Measurements from ENCODE around the gene SLC24A3.

Gene SLC24A3

DNA sequence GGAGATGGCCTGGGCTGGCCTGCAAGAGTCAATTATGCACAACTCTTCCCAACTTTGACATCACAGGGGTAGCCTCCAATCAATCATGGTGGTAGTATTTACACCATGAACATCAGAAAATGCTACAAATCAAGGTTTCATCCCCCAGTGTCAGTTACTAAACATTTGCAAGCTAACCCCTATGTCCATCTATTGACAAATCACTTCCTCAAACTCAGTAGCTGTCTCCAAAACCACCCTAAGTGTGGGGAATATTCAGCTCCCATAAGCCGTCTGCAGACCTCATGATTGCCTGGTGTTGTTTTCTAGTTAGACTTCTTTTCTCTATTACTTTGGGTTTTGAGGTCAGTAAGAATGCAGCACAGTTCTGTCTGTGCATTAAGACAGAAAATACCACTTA is 344.8 kb downstream of the SLC24A3 start:
- DNase-seq, result no peak

DNA sequence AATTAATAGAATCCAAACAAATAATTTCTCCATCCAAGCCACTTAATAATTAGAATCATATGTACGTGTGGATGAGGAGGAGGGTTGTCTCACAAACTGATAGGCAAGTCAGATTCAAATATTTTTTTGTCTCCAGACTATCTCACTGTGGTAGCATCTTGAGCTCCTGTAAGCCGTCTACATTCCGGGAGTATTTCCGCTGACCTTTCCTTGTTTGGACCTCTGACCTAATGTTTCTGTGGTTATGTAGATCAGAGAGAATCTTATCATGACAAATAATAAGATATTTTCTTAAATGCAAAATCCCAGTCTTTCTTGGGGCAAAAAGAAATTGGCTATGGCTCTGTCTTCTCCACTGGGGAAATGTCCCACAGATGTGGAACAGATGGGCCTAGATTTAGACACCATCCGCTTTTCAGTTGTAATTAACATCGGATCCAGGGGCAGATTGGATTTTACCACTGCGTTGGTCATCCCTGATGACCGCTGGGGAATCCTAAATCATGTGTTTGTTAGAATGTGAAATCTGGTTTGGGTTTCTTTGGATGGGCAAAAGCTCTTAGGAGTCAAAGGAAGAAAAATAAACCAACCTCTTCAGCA is 348.5 kb downstream of the SLC24A3 start:
- DNase-seq, result no peak

- DNase-seq, result no peak
These were observed 350.0 kb downstream of the SLC24A3 start for GRCh38 chr20:19562426-19562825.

GRCh38 chr20:19564261-19564660 is 351.8 kb downstream of the SLC24A3 start:
- no peak for DNase-seq

GRCh38 chr20:19565736-19566135 is 353.3 kb downstream of the SLC24A3 start:
- DNase-seq, result no peak

GRCh38 chr20:19566226-19566945 is 353.9 kb downstream of the SLC24A3 start:
- no peak for DNase-seq

DNA sequence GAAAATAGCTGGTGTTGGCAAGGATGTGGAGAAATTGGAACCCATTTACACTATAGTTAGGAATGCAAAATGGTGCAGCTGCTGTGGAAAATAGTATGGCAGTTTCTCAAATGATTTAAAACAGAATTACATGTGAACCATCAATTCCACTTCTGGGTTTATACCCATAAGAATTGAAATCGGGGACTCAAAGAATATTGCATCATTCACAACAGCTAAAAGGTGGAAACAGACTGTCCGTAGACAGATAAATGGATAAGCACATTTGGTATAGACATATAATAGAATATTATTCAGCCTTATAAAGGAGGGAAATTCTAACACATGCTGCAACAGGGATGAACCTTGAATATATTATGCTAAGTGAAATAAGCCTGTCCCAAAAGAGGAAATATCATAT is 355.7 kb downstream of the SLC24A3 start:
- DNase-seq, result no peak

GRCh38 chr20:19571996-19572395 is 359.6 kb downstream of the SLC24A3 start:
- no peak for DNase-seq

DNA sequence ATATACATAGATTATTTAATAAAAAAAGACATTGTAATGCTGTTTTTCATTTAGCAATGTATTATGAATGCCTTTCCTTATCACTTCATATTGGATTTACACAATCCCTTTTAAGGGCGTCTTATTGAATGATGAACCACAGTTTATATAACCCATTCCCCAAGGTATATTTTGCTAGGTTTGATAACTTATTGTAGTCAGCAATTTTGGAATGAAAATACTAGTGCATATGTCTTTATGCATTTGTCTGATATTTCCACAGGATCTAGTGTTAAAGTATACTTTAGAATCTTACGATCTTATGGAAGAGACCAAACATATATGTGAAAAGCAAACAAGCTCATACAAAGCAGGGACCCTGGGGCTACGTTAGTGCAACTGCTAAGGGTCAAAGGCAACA is 365.2 kb downstream of the SLC24A3 start:
- DNase-seq, result no peak

DNA sequence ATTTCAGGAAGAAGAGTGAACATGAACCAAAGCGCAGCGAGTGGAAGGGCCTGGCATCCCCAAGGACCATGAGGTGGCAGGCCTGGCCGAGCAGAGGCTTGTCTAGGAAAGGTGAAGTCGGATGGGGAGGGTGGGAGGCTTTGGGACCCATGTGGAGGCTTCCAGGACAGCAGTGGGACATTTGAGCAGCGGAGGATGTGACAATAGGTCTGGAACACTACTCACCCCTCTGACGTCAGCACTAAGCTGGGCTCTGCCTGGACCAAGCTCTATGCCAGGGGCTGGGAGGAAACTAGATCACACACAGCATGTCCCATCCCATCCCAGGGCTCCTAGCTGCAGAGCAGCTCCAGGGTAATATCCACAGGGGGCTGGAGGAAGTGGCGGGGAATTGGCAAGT is 370.3 kb downstream of the SLC24A3 start:
- no peak for DNase-seq

GRCh38 chr20:19583532-19584175 is 371.2 kb downstream of the SLC24A3 start:
- DNase-seq, result peak; percentile 73

DNA sequence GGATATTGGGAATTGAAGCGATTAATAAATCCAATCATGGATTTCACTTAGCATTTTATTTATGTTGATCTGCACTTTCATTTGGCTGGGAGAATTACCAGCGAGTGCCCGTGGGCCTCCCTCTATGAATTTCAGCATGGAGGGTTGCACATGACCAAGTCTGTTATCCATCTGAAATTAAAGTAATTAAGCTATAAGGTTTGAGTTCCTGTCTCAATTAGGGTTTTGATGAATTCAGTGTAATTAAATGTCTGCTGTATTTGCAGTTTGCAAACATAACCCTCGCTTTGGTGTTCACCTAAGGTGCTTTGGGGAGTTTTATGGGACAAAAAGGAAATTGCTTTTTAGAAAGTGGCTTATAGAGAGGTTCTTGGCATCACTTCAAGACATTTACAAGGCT is 375.8 kb downstream of the SLC24A3 start:
- no peak for DNase-seq

GRCh38 chr20:19588732-19589131 is 376.3 kb downstream of the SLC24A3 start:
- DNase-seq, result no peak

DNA sequence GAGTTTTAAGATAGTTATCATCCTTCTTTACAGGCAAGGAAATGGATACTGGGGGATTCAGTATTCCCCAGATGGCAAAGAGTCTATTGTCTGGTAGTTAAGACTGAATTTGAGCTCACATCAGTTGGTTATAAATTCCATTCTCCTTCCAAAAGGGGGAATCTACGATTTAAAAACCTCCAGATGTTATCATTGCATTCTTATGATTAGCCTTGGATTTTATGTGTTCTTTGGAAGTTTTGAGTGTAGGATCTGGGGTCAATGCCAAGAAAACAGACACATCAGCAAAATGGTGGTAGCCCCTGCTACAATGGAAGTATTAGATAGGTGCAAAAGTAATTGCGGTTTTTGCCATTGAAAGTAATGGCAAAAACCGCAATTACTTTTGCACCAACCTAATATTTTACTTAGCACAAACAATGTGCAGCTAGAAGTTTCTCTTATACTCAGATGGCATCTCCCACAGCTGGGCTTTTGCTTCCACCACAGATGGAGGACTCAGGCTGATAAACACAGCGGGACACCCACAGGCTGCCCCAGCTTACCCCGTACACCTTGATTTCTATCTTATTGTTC is 377.4 kb downstream of the SLC24A3 start:
- DNase-seq, result no peak

- DNase-seq, result no peak
These were observed 377.9 kb downstream of the SLC24A3 start for GRCh38 chr20:19590382-19590781.

DNA sequence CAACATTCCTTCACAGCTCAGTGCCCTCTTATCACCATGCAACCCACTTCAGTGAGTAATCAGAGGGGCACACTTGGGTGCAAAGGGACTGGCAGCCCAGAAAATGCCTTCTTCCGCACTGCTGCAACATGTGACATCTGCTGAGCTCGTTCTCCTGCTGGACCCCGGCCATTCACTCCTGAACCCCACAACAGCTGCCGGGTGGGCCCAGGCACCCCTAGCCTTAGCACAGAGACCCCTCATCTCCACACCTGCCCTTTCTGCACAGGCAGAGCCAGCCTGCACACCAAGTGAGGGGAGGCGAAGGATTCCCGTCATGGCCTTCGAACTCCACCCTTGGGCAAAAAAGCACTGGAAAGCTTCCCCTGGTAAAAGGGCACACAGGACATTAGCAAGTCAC is 381.3 kb downstream of the SLC24A3 start:
- no peak for DNase-seq

DNA sequence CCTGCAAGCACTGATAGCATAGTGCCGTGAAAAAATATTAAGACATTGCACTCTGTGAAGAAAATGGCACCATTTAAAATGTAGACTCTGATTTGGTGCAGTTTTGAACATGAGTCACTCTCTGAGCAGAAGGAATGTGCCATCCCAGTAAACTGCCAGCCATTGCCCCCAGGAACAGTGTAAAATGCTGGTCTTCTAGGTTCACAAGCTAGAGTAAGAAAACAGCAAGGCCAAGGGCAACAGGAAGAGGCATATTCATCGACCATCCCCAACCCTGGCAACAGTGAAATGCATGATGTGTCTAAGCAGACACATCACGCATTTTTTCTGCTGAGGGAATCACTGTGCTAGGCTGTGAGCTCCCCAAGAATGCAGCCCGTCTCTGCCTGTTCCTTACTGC is 382.5 kb downstream of the SLC24A3 start:
- no peak for DNase-seq

DNA sequence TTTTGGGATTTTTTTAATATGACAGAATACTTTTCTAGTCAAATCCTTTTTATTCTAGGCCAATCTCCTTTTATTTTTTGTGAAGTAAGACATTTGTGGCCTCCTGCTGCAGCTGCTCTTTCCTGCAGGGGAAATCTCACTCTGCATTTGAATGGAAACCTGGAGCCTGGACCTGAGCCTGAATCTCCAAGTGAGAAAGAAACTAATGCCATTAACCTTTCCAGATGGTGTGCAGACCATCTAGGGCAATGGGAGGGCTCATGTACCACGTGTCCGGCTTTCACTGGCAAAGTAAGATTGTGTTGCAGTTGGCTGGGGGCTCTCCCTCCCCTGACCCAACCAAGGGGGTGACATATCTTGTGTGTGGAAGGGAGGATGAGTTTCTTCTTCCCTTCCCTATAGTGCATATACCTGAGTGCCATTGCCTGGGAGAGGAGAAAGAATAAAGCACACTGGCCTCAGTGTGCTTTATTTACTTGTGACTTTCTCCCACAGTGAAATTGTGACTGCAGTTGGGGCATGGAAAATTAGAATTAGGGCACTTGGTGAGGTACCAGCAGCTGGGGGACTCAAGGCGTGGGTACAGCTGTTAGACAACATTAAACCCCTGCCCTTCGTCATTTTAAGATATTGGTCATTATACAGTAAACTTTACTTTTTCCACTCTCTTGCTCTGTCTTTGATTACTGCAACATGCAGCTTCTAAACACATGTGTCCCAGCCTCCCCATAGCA is 385.8 kb downstream of the SLC24A3 start:
- DNase-seq, result no peak

DNA sequence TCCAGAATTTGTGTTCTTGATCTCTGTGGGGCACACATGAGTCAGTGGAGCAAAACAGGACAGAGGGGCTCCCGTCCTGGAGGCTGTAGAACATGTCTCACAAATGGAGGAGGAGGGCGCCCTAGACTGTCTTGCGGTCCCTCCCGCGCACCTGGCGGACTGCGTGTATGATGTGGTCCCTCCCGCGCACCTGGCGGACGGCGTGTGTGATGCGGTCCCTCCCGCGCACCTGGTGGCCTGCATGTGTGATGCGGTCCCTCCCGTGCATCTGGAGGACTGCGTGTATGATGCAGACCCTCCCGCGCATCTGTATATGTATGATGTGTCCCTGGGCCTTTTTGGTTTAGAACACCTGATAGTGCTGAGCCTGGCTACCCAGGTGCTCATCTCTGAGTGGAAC is 386.8 kb downstream of the SLC24A3 start:
- no peak for DNase-seq

DNA sequence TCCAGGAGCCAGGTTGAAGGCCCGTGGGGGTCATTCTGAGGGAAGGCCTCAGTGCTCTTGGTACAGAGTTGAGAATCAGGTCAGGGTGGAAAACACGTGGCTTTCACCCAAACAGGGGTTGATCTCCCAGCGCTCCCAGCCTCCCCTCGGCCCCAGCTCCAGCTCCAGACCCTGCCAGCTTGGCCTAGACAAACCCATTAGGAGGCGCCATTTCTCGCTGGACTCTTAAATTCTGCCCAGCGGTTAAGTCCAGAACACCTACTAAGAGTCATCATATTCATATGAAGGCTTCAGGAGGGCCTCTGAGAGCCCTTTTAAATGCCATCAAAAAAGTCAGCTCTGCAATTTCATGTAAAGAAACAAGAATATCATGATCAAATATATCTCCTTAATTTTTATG is 387.6 kb downstream of the SLC24A3 start:
- DNase-seq, result no peak

- no peak for DNase-seq
These were observed 388.8 kb downstream of the SLC24A3 start for GRCh38 chr20:19601126-19601810.

DNA sequence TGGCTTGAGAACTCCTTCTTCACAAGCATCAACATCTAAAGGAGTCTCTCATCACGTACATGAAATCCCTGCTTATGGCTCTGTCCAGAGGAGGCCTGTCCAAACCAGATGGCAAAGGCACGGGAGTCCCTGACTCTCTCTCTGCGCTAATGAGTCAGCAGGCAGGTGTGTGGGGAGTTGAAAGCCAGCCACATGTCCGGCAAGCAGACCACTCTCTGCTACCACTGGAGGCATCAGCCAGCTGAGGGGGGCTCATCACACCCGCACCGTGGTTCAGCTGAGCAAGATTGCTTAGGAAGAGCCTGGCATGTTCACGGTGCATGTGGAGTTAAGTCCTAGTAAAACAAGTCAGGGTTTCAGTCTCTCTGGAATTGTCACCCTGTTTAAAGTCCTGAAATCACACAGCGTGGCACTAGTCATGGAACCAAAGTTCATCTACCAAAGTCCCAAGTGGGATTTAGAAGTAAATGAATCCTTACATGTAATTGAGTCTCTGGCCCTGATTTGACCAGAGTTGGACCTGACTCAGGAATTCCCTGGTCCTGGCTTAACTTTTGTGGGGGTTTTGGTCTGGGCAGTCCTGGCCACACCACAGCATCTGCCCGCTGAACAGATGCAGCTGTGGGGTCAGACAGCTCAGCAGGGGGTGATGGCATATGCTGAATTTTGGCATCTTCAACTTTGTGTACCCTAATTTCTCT is 390.4 kb downstream of the SLC24A3 start:
- no peak for DNase-seq
